Progenitor cell of endocrine pancreas (in vitro differentiated cells): ENCODE measurements around the gene PLXNA1. TPM values are rescaled to one million over a fixed set of nuclear protein-coding genes. Genes with fewer than 3 reads are reported as not detected.

ENCODE experiments used
- DNase-seq: peaks from one replicate; pipeline ENCODE4 v3.0.0; 2021; ENCODE audit warnings: low spot score; ENCODE audit not compliant: unreplicated experiment
- H3K27ac Mint-ChIP-seq: 2 replicates; pipeline ENCODE4 v1.8.0; 2021; ENCODE audit warnings: mild to moderate bottlenecking, moderate library complexity, mixed read lengths
- H3K27me3 Mint-ChIP-seq: 2 replicates; pipeline ENCODE4 v1.8.0; 2021; ENCODE audit warnings: mixed read lengths
- H3K36me3 Mint-ChIP-seq: 2 replicates; pipeline ENCODE4 v1.8.0; 2022; ENCODE audit warnings: mixed read lengths; ENCODE audit not compliant: insufficient read depth
- H3K4me1 Mint-ChIP-seq: 2 replicates; pipeline ENCODE4 v1.8.0; 2021; ENCODE audit warnings: low read depth, mixed read lengths
- H3K4me3 Mint-ChIP-seq: 2 replicates; pipeline ENCODE4 v1.8.0; 2021; ENCODE audit warnings: low read depth, mild to moderate bottlenecking, moderate library complexity, mixed read lengths
- H3K9me3 Mint-ChIP-seq: 2 replicates; pipeline ENCODE4 v1.8.0; 2021; ENCODE audit warnings: low read depth, mixed read lengths
- CTCF ChIP-seq: fragments of 200-600 bp; sonication (generic); IDR thresholded peaks from one replicate; pipeline ENCODE4 v1.5.0; 2021; ENCODE audit warnings: antibody characterized with exemption, mild to moderate bottlenecking; ENCODE audit not compliant: unreplicated experiment
- total RNA-seq: library from RNA; stranded (reverse); gene quantifications from 2 replicates; pipeline ENCODE4 v1.2.1, GENCODE V29; 2021

Gene PLXNA1
- total RNA-seq, 1 donor from 2014 or later: 104 TPM

- Mint-ChIP-seq H3K4me3 (no peak overlapping the region), H3K27ac (no peak overlapping the region)
- TF ChIP-seq CTCF: no peak
Measured at GRCh38 chr3:126989316-126990023, 6.6 kb downstream of the PLXNA1 start.

GRCh38 chr3:126990024-126990700 is 7.2 kb downstream of the PLXNA1 start:
- Mint-ChIP-seq H3K9me3 (no peaks in the 10 kb centered on the region), H3K27me3 (no peaks in the 10 kb centered on the region), H3K36me3 (peaks cover 6% of the 10 kb centered on the region), H3K27ac (peak overlapping the region; percentile 66), H3K4me1 (peaks cover 16% of the 10 kb centered on the region), H3K4me3 (no peak overlapping the region)
- DNase-seq: no peak
- TF ChIP-seq CTCF: no peak

More at GRCh38 chr3:126989316-126990023, 6.6 kb downstream of the PLXNA1 start:
- DNase-seq: no peak
- Mint-ChIP-seq H3K9me3 (no peaks in the 10 kb centered on the region), H3K36me3 (peaks cover 6% of the 10 kb centered on the region), H3K27me3 (no peaks in the 10 kb centered on the region), H3K4me1 (peaks cover 19% of the 10 kb centered on the region)

- DNase-seq: no peak
- Mint-ChIP-seq H3K4me3 (no peak overlapping the region), H3K4me1 (peaks cover 10% of the 10 kb centered on the region), H3K27me3 (no peaks in the 10 kb centered on the region), H3K27ac (peak overlapping the region; percentile 66), H3K36me3 (peaks cover 6% of the 10 kb centered on the region), H3K9me3 (no peaks in the 10 kb centered on the region)
- no peak for TF ChIP-seq CTCF
Measured at GRCh38 chr3:126990890-126991289, 8.0 kb downstream of the PLXNA1 start.

GRCh38 chr3:126991366-126992200 is 8.7 kb downstream of the PLXNA1 start:
- no peak for DNase-seq
- Mint-ChIP-seq H3K36me3 (peaks cover 6% of the 10 kb centered on the region), H3K27me3 (no peaks in the 10 kb centered on the region), H3K4me1 (peaks cover 6% of the 10 kb centered on the region), H3K27ac (no peak overlapping the region), H3K4me3 (no peak overlapping the region), H3K9me3 (no peaks in the 10 kb centered on the region)
- TF ChIP-seq CTCF: no peak

- no peak overlapping the region for H3K27ac Mint-ChIP-seq
- H3K4me3 Mint-ChIP-seq: no peak overlapping the region
- peaks cover 6% of the 10 kb centered on the region for H3K36me3 Mint-ChIP-seq
- no peak for TF ChIP-seq CTCF
- DNase-seq: no peak
- peaks cover 5% of the 10 kb centered on the region for H3K4me1 Mint-ChIP-seq
- H3K9me3 Mint-ChIP-seq: no peaks in the 10 kb centered on the region
- H3K27me3 Mint-ChIP-seq: no peaks in the 10 kb centered on the region
Measured at GRCh38 chr3:126992216-126992615, 9.3 kb downstream of the PLXNA1 start.
